GM19463 (cell line): Measurements from ENCODE around the gene CCL28.

Experiments
- ATAC-seq: cut with Tn5 transposase; IDR thresholded peaks from one replicate; pipeline ENCODE4 v1.9.1; 2021; ENCODE audit warnings: mild to moderate bottlenecking, moderate library complexity; ENCODE audit not compliant: unreplicated experiment

Gene CCL28

DNA sequence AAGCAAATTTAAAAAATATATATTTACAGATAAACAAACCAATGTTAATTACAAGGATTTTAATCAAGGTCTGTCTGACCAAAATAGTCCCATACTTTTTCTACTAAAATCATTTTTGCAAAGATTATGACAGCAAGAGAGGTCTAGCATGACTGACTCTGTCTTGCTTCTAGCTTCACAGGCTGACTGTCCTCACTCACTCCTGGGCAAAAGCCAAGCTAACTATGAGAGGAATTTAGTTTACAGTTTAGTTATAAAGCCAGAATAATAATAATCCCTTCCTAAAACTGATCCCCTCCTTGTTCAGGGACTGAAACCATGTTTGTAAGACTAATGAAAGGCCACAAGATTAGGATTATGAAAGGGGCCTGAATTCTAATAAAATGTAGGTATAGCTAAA lies 53.5 kb downstream of the CCL28 start:
- ATAC-seq, result no peak

DNA sequence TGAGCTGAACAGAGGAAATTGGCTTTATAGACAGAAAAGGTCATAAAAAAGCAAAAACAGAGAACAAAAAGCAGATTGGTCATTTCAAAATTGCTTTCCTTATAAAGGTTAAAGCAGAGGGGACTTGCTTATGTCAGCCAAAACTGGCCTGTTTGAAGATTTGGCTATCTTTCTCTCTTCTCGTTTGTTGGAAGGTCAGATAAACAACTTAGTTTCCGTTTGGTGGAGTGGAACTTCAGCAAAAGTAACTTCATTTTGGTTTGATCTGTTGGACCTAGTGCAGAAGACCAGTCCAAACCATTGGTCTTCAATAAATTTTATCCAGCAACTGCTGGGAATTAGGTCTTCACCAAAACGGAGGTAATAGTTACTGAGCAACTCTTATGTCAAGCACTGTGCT lies 53.9 kb downstream of the CCL28 start:
- ATAC-seq, result no peak

DNA sequence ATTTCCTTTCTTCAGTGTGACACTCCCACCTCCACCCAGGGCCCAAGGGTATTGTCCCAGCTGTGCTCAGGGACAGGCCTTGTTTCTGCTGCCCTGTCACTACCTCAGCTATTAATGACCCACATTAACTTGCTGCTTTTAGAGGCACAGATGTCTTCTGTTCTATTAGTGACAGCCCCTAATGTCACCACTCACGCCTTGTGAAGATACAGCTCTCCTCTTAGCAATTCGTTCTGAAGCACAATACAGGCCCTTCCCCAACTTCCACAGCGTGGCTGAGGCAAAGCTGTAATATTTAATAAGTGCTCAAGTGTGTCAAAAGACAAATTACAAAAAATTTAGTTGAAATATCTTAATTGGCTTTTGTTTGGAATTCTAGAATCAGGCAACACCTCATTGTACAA lies 54.3 kb downstream of the CCL28 start:
- ATAC-seq, result no peak

DNA sequence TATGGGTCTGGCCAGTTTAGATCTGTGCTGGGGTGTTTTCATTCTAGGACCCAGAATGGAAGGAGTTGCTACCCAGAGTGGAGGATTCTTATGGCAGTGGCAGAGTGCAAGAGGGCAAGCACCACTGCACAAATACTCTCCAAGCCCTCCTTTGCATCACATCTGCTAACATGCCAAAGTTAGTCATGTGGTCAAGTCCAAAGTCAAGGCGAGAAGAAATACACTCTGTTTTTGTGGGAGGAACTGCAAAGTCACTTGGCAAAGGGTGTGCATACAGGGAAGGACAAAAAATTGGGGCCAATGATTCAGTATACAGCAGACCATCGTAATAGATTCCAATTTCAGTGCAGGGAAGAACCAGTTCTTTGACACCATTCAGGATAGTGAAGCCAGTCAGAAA lies 55.1 kb downstream of the CCL28 start:
- no peak for ATAC-seq

- no peak for ATAC-seq
Measured at GRCh38 chr5:43354774-43355173, 57.4 kb downstream of the CCL28 start.

- ATAC-seq, result no peak
Measured at GRCh38 chr5:43353668-43354067, 58.5 kb downstream of the CCL28 start.

GRCh38 chr5:43352915-43353314 lies 59.3 kb downstream of the CCL28 start:
- ATAC-seq, result no peak

- ATAC-seq, result no peak
Measured at GRCh38 chr5:43352131-43352530, 60.1 kb downstream of the CCL28 start.

GRCh38 chr5:43348861-43349363 lies 63.3 kb downstream of the CCL28 start:
- no peak for ATAC-seq

GRCh38 chr5:43348207-43348606 lies 64.0 kb downstream of the CCL28 start:
- no peak for ATAC-seq

DNA sequence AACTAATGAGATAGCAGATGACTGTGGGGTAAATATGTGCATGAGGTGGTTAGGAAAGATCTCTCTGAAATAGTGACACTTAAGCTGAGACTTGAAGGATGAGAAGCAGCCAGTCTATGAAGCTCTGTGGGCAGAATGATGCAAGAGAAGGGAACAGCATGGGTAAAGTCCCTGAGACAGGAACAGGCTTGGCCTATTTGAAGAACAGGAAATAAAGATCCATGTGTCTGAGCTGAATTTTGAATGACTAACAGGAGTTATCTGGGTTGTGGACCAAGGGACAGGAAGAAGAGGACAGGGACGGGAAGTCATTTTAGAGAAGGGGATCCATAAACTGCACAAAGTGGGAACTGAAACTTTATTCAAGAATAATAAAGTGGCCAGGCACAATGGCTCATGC lies 73.3 kb downstream of the CCL28 start:
- ATAC-seq, result no peak

DNA sequence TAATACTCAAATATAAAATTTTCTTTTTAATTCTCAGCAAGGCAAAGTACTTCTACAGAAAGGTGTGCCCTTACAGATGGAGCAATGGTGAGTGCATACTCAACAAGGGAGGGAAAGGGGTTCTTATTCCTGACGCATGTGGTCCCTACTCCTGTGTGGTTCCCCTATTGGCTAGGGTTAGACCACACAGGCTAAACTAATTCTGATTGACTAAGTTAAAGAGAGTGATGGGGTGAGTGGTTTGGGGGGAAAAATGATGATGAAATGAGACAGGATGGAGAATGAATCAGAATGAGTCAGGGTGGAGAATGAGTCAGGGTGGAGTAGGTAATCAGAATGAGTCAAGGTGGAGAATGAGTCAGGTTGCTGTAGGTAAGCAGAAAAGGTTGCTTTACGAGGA lies 76.0 kb downstream of the CCL28 start:
- no peak for ATAC-seq

DNA sequence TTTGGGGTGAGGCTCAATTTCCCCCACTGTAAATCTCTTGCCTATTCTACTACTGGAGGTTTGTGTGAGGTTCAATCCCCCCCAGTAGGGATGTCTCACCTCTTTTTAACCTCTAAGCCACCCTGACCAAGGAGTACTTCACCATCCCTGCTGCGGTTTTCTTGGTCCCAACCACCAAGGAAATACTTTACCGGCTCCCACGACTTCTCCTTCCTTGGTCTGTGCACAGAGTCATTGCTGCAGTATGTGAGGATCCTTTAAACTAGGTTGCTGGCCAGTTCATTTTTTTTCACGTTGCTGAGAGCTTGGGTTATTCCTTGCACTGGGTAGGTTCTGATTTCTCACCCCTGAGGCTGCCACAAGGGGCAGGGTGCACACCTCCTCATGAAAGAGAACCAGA lies 76.5 kb downstream of the CCL28 start:
- ATAC-seq, result no peak

GRCh38 chr5:43332401-43332800 lies 79.8 kb downstream of the CCL28 start:
- no peak for ATAC-seq
